Heart left ventricle (tissue), 13 donors: ENCODE data around the gene IKZF1.

Source experiments
- POLR2A ChIP-seq, 2 donors: fragments of 450-650 bp; IDR thresholded peaks; one replicate each; pipeline ENCODE4 v1.6.1; 2017; ENCODE audit warnings: antibody characterized with exemption in 2 of 2, mild to moderate bottlenecking in 2 of 2, moderate library complexity in 2 of 2
- TF ChIP-seq, protein P1 (sequence below), 12 donors: fragments of 200-600 bp; sonication (generic) in 4 of 12; IDR thresholded peaks; one replicate each; pipeline versions ENCODE4 v1.5.0 to v1.8.0; 2018 to 2022; ENCODE audit warnings: antibody characterized with exemption in 12 of 12, mild to moderate bottlenecking in 5 of 12
- donor health status: ischemic (EF 13 %, LVEDD 7.1; RV severe dilation, severe dysfunction).
- donor health status: DM: no; HTN: yes; CAD: no.
- donor health status: DM: no; HTN: no; CAD: no.
- donor health status: ischemic (EF 25% LVEDD 6.9; RV normal size, moderate dysfunction).
- donor health status: ischemic (EF 25% LVEDD 5.7; RV mildly dilated, moderate dysfunction).
- donor health status: ischemic (EF 35%, LVEDD 5.7; RV mildly dilated, moderate dysfunction).
- donor health status: nonischemic (EF 11% LVEDD 7.7; RV severe dilation, severe dysfunction).
- donor health status: DM: yes; HTN: yes; CAD: no.
- donor health status: PGD.
- donor health status: ischemic (EF 29% LVEDD 5.4; RV normal size, mild dysfunction).
- donor health status: nonischemic (EF 23%, LVEDD 6.1; RV moderate dilation, normal function).

DNA sequence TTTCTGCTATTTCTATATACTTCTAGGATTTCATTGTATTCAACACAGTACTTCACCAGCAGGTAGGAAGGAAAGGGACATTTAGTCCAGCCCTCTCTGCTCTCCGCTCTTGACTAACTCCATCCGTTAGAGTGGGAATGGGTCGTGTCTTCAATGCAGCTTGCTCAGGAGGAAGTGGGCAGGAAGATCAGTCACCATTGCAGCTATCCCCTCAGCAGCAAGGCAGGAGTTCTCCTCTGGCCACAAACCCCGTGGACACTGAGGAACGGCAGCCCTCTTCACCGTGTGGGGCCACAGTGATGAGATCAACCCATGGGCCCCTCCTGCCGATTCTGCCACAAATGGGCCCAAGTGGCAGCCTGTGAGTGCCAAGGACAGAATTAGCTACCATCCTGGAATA lies 30.2 kb upstream of the IKZF1 start:
- TF ChIP-seq, protein P1, sequence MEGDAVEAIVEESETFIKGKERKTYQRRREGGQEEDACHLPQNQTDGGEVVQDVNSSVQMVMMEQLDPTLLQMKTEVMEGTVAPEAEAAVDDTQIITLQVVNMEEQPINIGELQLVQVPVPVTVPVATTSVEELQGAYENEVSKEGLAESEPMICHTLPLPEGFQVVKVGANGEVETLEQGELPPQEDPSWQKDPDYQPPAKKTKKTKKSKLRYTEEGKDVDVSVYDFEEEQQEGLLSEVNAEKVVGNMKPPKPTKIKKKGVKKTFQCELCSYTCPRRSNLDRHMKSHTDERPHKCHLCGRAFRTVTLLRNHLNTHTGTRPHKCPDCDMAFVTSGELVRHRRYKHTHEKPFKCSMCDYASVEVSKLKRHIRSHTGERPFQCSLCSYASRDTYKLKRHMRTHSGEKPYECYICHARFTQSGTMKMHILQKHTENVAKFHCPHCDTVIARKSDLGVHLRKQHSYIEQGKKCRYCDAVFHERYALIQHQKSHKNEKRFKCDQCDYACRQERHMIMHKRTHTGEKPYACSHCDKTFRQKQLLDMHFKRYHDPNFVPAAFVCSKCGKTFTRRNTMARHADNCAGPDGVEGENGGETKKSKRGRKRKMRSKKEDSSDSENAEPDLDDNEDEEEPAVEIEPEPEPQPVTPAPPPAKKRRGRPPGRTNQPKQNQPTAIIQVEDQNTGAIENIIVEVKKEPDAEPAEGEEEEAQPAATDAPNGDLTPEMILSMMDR (IDR thresholded peaks at IDR 0.05), result no peak
- TF ChIP-seq POLR2A (IDR thresholded peaks at IDR 0.05), result no peak
